WTC11 (cell line): Measurements from ENCODE around the gene GJA3. TPM values are rescaled to one million over a fixed set of nuclear protein-coding genes. Genes with fewer than 3 reads are reported as not detected.

Source experiments
- ATAC-seq: fragments of 200-7000 bp; cut with Tn5 transposase; 2 replicates; pipeline ENCODE4 v1.10.0; 2021; ENCODE audit warnings: mild to moderate bottlenecking, moderate library complexity
- CTCF ChIA-PET: fragments of 300-600 bp; sonication (Branson Sonifier 250); formaldehyde crosslinking; loops from one replicate; lab custom pipeline; 2021; ENCODE audit warnings: antibody characterized with exemption; lab: Charles Lee
- POLR2A ChIA-PET: fragments of 350-600 bp; sonication (Branson Sonifier 250); formaldehyde crosslinking; loops from one replicate; lab custom pipeline; 2021; ENCODE audit warnings: antibody characterized with exemption; lab: Charles Lee
- DNase-seq: peaks from one replicate; pipeline ENCODE4 v3.0.0; 2021; ENCODE audit warnings: low spot score
- H3K27ac Mint-ChIP-seq: 2 replicates; pipeline ENCODE4 v1.8.0; 2021; ENCODE audit warnings: mixed read lengths
- H3K27me3 Mint-ChIP-seq: 2 replicates; pipeline ENCODE4 v1.8.0; 2021; ENCODE audit warnings: low read depth, mild to moderate bottlenecking, moderate library complexity, mixed read lengths
- H3K36me3 Mint-ChIP-seq: 2 replicates; pipeline ENCODE4 v1.8.0; 2021; ENCODE audit warnings: mixed read lengths
- H3K4me1 Mint-ChIP-seq: 2 replicates; pipeline ENCODE4 v1.8.0; 2022; ENCODE audit warnings: mixed read lengths
- H3K4me3 Mint-ChIP-seq: 2 replicates; pipeline ENCODE4 v1.8.0; 2021; ENCODE audit warnings: mild to moderate bottlenecking, moderate library complexity, mixed read lengths
- H3K9me3 Mint-ChIP-seq: 2 replicates; pipeline ENCODE4 v1.8.0; 2021; ENCODE audit warnings: mixed read lengths
- CBFB ChIP-seq: sonication (generic); formaldehyde crosslinking; IDR thresholded peaks from 2 replicates; pipeline ENCODE4 v1.8.1; 2022; ENCODE audit warnings: mild to moderate bottlenecking, low read depth, missing genetic modification reagents
- CREM ChIP-seq: sonication (generic); formaldehyde crosslinking; IDR thresholded peaks from 2 replicates; pipeline ENCODE4 v1.8.1; 2022; ENCODE audit warnings: mild to moderate bottlenecking, missing genetic modification reagents, moderate library complexity
- ELF4 ChIP-seq: sonication (generic); formaldehyde crosslinking; IDR thresholded peaks from 2 replicates; pipeline ENCODE4 v1.8.1; 2022; ENCODE audit warnings: low read depth, mild to moderate bottlenecking, moderate library complexity, missing genetic modification reagents
- ESRRA ChIP-seq: sonication (generic); formaldehyde crosslinking; IDR thresholded peaks from 2 replicates; pipeline ENCODE4 v1.8.1; 2022; ENCODE audit warnings: mild to moderate bottlenecking, missing genetic modification reagents, borderline replicate concordance
- JUN ChIP-seq: sonication (generic); formaldehyde crosslinking; IDR thresholded peaks from 2 replicates; pipeline ENCODE4 v1.8.0; 2023; ENCODE audit warnings: mild to moderate bottlenecking, missing genetic modification reagents
- KAT7 ChIP-seq: sonication (generic); formaldehyde crosslinking; IDR thresholded peaks from 2 replicates; pipeline ENCODE4 v1.8.1; 2023; ENCODE audit warnings: missing genetic modification reagents, mild to moderate bottlenecking, borderline replicate concordance
- NFATC4 ChIP-seq: fragments of 250-450 bp; sonication (Bioruptor Pico); IDR thresholded peaks from 2 replicates; pipeline ENCODE4 v1.9.0; 2021; ENCODE audit warnings: mild to moderate bottlenecking
- NR3C1 ChIP-seq: sonication (generic); formaldehyde crosslinking; conservative IDR thresholded peaks from 2 replicates; pipeline ENCODE4 v1.8.1; 2023; ENCODE audit warnings: low read depth, mild to moderate bottlenecking, missing genetic modification reagents
- OVOL2 ChIP-seq: fragments of 250-450 bp; sonication (Bioruptor Pico); IDR thresholded peaks from 2 replicates; pipeline ENCODE4 v1.9.0; 2021; ENCODE audit warnings: mild to moderate bottlenecking, borderline replicate concordance
- PRRX2 ChIP-seq: fragments of 250-450 bp; sonication (Bioruptor Pico); IDR thresholded peaks from 2 replicates; pipeline ENCODE4 v1.8.0; 2021; ENCODE audit warnings: mild to moderate bottlenecking
- RELA ChIP-seq: sonication (generic); formaldehyde crosslinking; IDR thresholded peaks from 2 replicates; pipeline ENCODE4 v1.8.1; 2022; ENCODE audit warnings: missing genetic modification reagents, mild to moderate bottlenecking, borderline replicate concordance
- RORB ChIP-seq: fragments of 250-450 bp; sonication (Bioruptor Pico); IDR thresholded peaks from 2 replicates; pipeline ENCODE4 v1.9.0; 2021; ENCODE audit warnings: mild to moderate bottlenecking
- TEAD1 ChIP-seq: sonication (generic); formaldehyde crosslinking; IDR thresholded peaks from 2 replicates; pipeline ENCODE4 v1.8.0; 2022; ENCODE audit warnings: mild to moderate bottlenecking, missing genetic modification reagents
- ZBTB21 ChIP-seq: sonication (generic); formaldehyde crosslinking; IDR thresholded peaks from 2 replicates; pipeline ENCODE4 v1.8.1; 2023; ENCODE audit warnings: mild to moderate bottlenecking, missing genetic modification reagents, borderline replicate concordance
- ZNF121 ChIP-seq: sonication (generic); formaldehyde crosslinking; IDR thresholded peaks from 2 replicates; pipeline ENCODE4 v1.8.0; 2023; ENCODE audit warnings: missing genetic modification reagents
- ZNF138 ChIP-seq: sonication (generic); formaldehyde crosslinking; conservative IDR thresholded peaks from 2 replicates; pipeline ENCODE4 v1.8.1; 2022; ENCODE audit warnings: mild to moderate bottlenecking, moderate library complexity, missing genetic modification reagents
- ZNF671 ChIP-seq: fragments of 250-450 bp; sonication (Bioruptor Pico); IDR thresholded peaks from 2 replicates; pipeline ENCODE4 v1.8.0; 2021; ENCODE audit warnings: mild to moderate bottlenecking
- total RNA-seq: library from RNA; stranded (reverse); gene quantifications from 3 replicates; pipeline ENCODE4 v1.2.3, GENCODE V29; 2021
- TF ChIP-seq, protein P1 (sequence below): fragments of 250-450 bp; sonication (Bioruptor Pico); IDR thresholded peaks from 2 replicates; pipeline ENCODE4 v1.9.0; 2021; ENCODE audit warnings: mild to moderate bottlenecking, borderline replicate concordance
- TF ChIP-seq, protein P2 (sequence below): fragments of 200-600 bp; IDR thresholded peaks from 2 replicates; pipeline ENCODE4 v1.8.0; 2022; ENCODE audit warnings: antibody characterized with exemption
- TF ChIP-seq, protein P3 (sequence below): sonication (generic); formaldehyde crosslinking; IDR thresholded peaks from 2 replicates; pipeline ENCODE4 v1.8.0; 2022; ENCODE audit warnings: mild to moderate bottlenecking, missing genetic modification reagents
- TF ChIP-seq, protein P4 (sequence below): sonication (generic); formaldehyde crosslinking; IDR thresholded peaks from 2 replicates; pipeline ENCODE4 v1.8.1; 2022; ENCODE audit warnings: missing genetic modification reagents, borderline replicate concordance

Gene GJA3
- total RNA-seq, 1 experiment from 2014 or later = 0.48 TPM

DNA sequence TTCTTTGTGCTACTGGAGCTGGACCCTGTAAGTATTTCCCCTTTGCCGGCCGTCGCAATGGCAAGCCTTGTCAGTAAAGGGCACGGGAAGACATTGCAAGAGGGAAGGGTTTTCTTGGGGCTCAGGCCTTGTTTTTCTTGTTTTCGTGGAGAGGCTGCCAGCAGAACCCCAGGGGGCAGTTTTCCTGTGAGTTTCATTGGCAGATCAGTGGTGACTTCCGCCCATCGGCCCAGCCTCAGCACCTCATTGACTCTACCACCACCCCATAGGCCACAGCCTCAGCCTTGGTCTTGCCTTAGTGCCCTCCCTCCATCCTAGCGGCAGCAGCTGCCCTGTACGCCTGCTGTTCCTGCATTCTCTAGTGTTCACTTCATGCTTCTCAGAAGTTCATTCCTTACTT is 61.5 kb downstream of the GJA3 start (continued):
- TF ChIP-seq, protein P1, sequence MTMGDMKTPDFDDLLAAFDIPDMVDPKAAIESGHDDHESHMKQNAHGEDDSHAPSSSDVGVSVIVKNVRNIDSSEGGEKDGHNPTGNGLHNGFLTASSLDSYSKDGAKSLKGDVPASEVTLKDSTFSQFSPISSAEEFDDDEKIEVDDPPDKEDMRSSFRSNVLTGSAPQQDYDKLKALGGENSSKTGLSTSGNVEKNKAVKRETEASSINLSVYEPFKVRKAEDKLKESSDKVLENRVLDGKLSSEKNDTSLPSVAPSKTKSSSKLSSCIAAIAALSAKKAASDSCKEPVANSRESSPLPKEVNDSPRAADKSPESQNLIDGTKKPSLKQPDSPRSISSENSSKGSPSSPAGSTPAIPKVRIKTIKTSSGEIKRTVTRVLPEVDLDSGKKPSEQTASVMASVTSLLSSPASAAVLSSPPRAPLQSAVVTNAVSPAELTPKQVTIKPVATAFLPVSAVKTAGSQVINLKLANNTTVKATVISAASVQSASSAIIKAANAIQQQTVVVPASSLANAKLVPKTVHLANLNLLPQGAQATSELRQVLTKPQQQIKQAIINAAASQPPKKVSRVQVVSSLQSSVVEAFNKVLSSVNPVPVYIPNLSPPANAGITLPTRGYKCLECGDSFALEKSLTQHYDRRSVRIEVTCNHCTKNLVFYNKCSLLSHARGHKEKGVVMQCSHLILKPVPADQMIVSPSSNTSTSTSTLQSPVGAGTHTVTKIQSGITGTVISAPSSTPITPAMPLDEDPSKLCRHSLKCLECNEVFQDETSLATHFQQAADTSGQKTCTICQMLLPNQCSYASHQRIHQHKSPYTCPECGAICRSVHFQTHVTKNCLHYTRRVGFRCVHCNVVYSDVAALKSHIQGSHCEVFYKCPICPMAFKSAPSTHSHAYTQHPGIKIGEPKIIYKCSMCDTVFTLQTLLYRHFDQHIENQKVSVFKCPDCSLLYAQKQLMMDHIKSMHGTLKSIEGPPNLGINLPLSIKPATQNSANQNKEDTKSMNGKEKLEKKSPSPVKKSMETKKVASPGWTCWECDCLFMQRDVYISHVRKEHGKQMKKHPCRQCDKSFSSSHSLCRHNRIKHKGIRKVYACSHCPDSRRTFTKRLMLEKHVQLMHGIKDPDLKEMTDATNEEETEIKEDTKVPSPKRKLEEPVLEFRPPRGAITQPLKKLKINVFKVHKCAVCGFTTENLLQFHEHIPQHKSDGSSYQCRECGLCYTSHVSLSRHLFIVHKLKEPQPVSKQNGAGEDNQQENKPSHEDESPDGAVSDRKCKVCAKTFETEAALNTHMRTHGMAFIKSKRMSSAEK (CRISPR knock-in tag) = no peak
- TF ChIP-seq PRRX2 (CRISPR knock-in tag) = no peak
- no peak for TF ChIP-seq ESRRA
- no peak for TF ChIP-seq TEAD1 (CRISPR knock-in tag)
- TF ChIP-seq CREM = no peak
- no peak for TF ChIP-seq ZNF671 (CRISPR knock-in tag)
- no peak for TF ChIP-seq ZNF121
- TF ChIP-seq NR3C1 = no peak
- TF ChIP-seq, protein P2, sequence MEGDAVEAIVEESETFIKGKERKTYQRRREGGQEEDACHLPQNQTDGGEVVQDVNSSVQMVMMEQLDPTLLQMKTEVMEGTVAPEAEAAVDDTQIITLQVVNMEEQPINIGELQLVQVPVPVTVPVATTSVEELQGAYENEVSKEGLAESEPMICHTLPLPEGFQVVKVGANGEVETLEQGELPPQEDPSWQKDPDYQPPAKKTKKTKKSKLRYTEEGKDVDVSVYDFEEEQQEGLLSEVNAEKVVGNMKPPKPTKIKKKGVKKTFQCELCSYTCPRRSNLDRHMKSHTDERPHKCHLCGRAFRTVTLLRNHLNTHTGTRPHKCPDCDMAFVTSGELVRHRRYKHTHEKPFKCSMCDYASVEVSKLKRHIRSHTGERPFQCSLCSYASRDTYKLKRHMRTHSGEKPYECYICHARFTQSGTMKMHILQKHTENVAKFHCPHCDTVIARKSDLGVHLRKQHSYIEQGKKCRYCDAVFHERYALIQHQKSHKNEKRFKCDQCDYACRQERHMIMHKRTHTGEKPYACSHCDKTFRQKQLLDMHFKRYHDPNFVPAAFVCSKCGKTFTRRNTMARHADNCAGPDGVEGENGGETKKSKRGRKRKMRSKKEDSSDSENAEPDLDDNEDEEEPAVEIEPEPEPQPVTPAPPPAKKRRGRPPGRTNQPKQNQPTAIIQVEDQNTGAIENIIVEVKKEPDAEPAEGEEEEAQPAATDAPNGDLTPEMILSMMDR = no peak
- TF ChIP-seq, protein P3, sequence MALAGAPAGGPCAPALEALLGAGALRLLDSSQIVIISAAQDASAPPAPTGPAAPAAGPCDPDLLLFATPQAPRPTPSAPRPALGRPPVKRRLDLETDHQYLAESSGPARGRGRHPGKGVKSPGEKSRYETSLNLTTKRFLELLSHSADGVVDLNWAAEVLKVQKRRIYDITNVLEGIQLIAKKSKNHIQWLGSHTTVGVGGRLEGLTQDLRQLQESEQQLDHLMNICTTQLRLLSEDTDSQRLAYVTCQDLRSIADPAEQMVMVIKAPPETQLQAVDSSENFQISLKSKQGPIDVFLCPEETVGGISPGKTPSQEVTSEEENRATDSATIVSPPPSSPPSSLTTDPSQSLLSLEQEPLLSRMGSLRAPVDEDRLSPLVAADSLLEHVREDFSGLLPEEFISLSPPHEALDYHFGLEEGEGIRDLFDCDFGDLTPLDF (CRISPR knock-in tag) = no peak
- TF ChIP-seq, all 79 proteins: peak for 0

DNA sequence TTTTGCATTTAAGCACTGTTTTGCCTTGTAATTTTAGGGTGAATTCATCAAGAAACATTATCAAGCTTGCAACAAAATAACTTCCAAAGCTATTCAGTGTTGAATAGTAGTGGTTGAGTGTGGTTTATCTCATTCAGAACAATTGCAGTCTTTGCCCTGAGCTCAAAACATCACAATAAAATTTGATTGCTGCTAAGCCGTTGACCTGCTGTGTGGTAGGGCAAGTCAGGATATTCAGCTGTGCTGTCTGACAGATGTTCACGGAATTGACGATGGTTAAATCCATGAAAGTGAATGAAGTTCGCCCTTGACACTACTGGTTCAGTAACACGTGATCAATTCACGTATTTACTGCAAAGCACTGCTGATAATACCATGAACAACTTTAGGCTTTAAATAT is 66.9 kb downstream of the GJA3 start:
- no peak overlapping the region for H3K4me3 Mint-ChIP-seq
- no peak for TF ChIP-seq PRRX2 (CRISPR knock-in tag)
- no peak for TF ChIP-seq NFATC4 (CRISPR knock-in tag)
- TF ChIP-seq ZBTB21 (CRISPR knock-in tag) = no peak
- TF ChIP-seq RORB (CRISPR knock-in tag) = no peak
- no peak for TF ChIP-seq ZNF138 (CRISPR knock-in tag)
- TF ChIP-seq, protein P4, sequence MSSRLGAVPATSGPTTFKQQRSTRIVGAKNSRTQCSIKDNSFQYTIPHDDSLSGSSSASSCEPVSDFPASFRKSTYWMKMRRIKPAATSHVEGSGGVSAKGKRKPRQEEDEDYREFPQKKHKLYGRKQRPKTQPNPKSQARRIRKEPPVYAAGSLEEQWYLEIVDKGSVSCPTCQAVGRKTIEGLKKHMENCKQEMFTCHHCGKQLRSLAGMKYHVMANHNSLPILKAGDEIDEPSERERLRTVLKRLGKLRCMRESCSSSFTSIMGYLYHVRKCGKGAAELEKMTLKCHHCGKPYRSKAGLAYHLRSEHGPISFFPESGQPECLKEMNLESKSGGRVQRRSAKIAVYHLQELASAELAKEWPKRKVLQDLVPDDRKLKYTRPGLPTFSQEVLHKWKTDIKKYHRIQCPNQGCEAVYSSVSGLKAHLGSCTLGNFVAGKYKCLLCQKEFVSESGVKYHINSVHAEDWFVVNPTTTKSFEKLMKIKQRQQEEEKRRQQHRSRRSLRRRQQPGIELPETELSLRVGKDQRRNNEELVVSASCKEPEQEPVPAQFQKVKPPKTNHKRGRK = no peak
- no peak for TF ChIP-seq JUN (CRISPR knock-in tag)
- TF ChIP-seq ELF4 (CRISPR knock-in tag) = no peak
- no peak for TF ChIP-seq RELA (CRISPR knock-in tag)
- no peak for TF ChIP-seq CBFB
- TF ChIP-seq OVOL2 (CRISPR knock-in tag) = no peak
- TF ChIP-seq KAT7 (CRISPR knock-in tag) = no peak
- no peaks in the 10 kb centered on the region for H3K27me3 Mint-ChIP-seq
- no peaks in the 10 kb centered on the region for H3K36me3 Mint-ChIP-seq
- ATAC-seq (no peak), DNase-seq (no peak)
- H3K9me3 Mint-ChIP-seq = peaks cover 4% of the 10 kb centered on the region; the same call in 1 of the 2 replicates
- H3K4me1 Mint-ChIP-seq = peaks cover 17% of the 10 kb centered on the region
- ChIA-PET POLR2A (no interaction called here), CTCF (interaction anchor here (0.7 to 1.6 kb wide), 3 partner anchors 25 to 110 kb away, joined by 3 to 7 read pairs (median 3); partner anchors contain the start of gene GJA3)
- H3K27ac Mint-ChIP-seq = peak overlapping the region; percentile 46
